Tibial nerve (tissue), 4 donors: Measurements from ENCODE around the gene CDC14B.

Experiments
- CTCF ChIP-seq, 5 experiments: fragments of 200-600 bp in 3 of 5; fragments of 450-650 bp in 2 of 5; sonication (generic) in 3 of 5; IDR thresholded peaks; one replicate each; pipeline ENCODE4 v1.5.1; 2016 to 2019; ENCODE audit warnings: antibody characterized with exemption in 5 of 5, mild to moderate bottlenecking in 3 of 5, moderate library complexity in 2 of 5
- EP300 ChIP-seq, 2 donors: sonication (generic); formaldehyde crosslinking; IDR thresholded peaks; one replicate each; pipeline ENCODE4 v1.6.1; 2017; ENCODE audit warnings: antibody characterized with exemption in 2 of 2, mild to moderate bottlenecking in 1 of 2
- POLR2A ChIP-seq, 2 donors: fragments of 450-650 bp; IDR thresholded peaks; one replicate each; pipeline ENCODE4 v1.6.1; 2017; ENCODE audit warnings: antibody characterized with exemption in 2 of 2, mild to moderate bottlenecking in 2 of 2, moderate library complexity in 2 of 2

GRCh38 chr9:96487949-96488348 is 131.7 kb downstream of the CDC14B start:
- TF ChIP-seq CTCF (IDR thresholded peaks at IDR 0.05), result no peak
- TF ChIP-seq EP300 (IDR thresholded peaks at IDR 0.05), result peak in 1 of 2 donors; percentile 23
- no peak for TF ChIP-seq POLR2A (IDR thresholded peaks at IDR 0.05)
